Heart left ventricle (tissue), 16 donors: Measurements from ENCODE around the gene CTSA. TPM values are rescaled to one million over a fixed set of nuclear protein-coding genes. Genes with fewer than 3 reads are reported as not detected.

Source experiments
- ATAC-seq, 4 donors: fragments of 200-7000 bp; cut with Tn5 transposase; one replicate each; pipeline ENCODE4 v1.9.1; 2020 to 2022; ENCODE audit warnings: moderate library complexity in 4 of 4, mild to moderate bottlenecking in 3 of 4, moderate number of reproducible peaks in 1 of 4
- DNase-seq, 5 donors: peaks; one replicate each; pipeline ENCODE4 v3.0.0-alpha.2; 2020
- H3K27ac ChIP-seq, 12 donors: fragments of 200-600 bp; sonication (generic) in 4 of 12; one replicate each; pipeline versions ENCODE4 v1.5.0 to v1.8.0; 2016 to 2022; ENCODE audit warnings: mild to moderate bottlenecking in 2 of 12
- H3K27me3 ChIP-seq, 9 donors: fragments of 200-600 bp; sonication (generic) in 2 of 9; one replicate each; pipeline versions ENCODE4 v1.5.1 to v1.8.0; 2016 to 2022; ENCODE audit warnings: mild to moderate bottlenecking in 3 of 9
- H3K36me3 ChIP-seq, 9 donors: fragments of 200-600 bp; sonication (generic) in 2 of 9; one replicate each; pipeline versions ENCODE4 v1.5.0 to v1.8.0; 2018 to 2022; ENCODE audit warnings: mild to moderate bottlenecking in 2 of 9
- H3K4me1 ChIP-seq, 12 donors: fragments of 200-600 bp; sonication (generic) in 4 of 12; one replicate each; pipeline versions ENCODE4 v1.5.0 to v1.8.0; 2016 to 2022; ENCODE audit warnings: mild to moderate bottlenecking in 3 of 12
- H3K4me3 ChIP-seq, 12 donors: fragments of 200-600 bp; sonication (generic) in 4 of 12; one replicate each; pipeline versions ENCODE4 v1.5.0 to v1.8.0; 2017 to 2022; ENCODE audit warnings: mild to moderate bottlenecking in 9 of 12, moderate library complexity in 4 of 12
- H3K9me3 ChIP-seq, 12 donors: fragments of 200-600 bp; sonication (generic) in 4 of 12; one replicate each; pipeline versions ENCODE4 v1.5.0 to v1.8.0; 2016 to 2022; ENCODE audit warnings: mild to moderate bottlenecking in 1 of 12
- POLR2A ChIP-seq, 2 donors: fragments of 450-650 bp; IDR thresholded peaks; one replicate each; pipeline ENCODE4 v1.6.1; 2017; ENCODE audit warnings: antibody characterized with exemption in 2 of 2, mild to moderate bottlenecking in 2 of 2, moderate library complexity in 2 of 2
- WGBS, 4 donors: extraction: QIAGEN DNeasy Blood & Tissue Kit in 2 of 4; methylation state at CpG; one replicate each; pipeline versions ENCODE4 v1.1.5 to v1.1.7; 2013 to 2018; 5-methylcytosine and 5-hydroxymethylcytosine counted together
- intact Hi-C, 10 donors: fragments of 100-400 bp; cut with DNase I; formaldehyde crosslinking; loops; one replicate each; pipeline versions ENCODE4 v1.11.1 to v1.14.2; 2022
- polyA plus RNA-seq, 2 donors: library from polyadenylated mRNA; stranded (reverse); fragments of 200-250 nt; gene quantifications; one replicate each; pipeline ENCODE4 v1.2.3, GENCODE V29; 2013
- total RNA-seq, 9 donors: library from RNA; depleted of rRNA in 2 of 9; stranded (reverse); fragments of >200 nt in 2 of 9; fragmentation: NEBNext Ultra II Directional in 3 of 9; extraction: Animal tissue kit (Norgen Biotek cat#: 25700) in 3 of 9; gene quantifications; one replicate each; pipeline versions ENCODE4 v1.1.0 to v1.2.4, GENCODE V29; 2016 to 2023
- TF ChIP-seq, protein P1 (sequence below), 12 donors: fragments of 200-600 bp; sonication (generic) in 4 of 12; IDR thresholded peaks; one replicate each; pipeline versions ENCODE4 v1.5.0 to v1.8.0; 2018 to 2022; ENCODE audit warnings: antibody characterized with exemption in 12 of 12, mild to moderate bottlenecking in 5 of 12
- donor health status: ischemic (EF 13 %, LVEDD 7.1; RV severe dilation, severe dysfunction).
- donor health status: healthy with polysubstance abuse.
- donor health status: DM: no; HTN: yes; CAD: no.
- donor health status: DM: no; HTN: no; CAD: no.
- donor health status: ischemic (EF 25% LVEDD 6.9; RV normal size, moderate dysfunction).
- donor health status: ischemic (EF 25% LVEDD 5.7; RV mildly dilated, moderate dysfunction).
- donor health status: healthy.
- donor health status: DM: yes; HTN: yes; CAD: no.
- donor health status: ischemic (EF 35%, LVEDD 5.7; RV mildly dilated, moderate dysfunction).
- donor health status: nonischemic (EF 11% LVEDD 7.7; RV severe dilation, severe dysfunction).
- donor health status: DM: yes; HTN: yes; CAD: no.
- donor health status: PGD.
- donor health status: ischemic (EF 29% LVEDD 5.4; RV normal size, mild dysfunction).
- donor health status: nonischemic (EF 23%, LVEDD 6.1; RV moderate dilation, normal function).

The CTSA gene
- total and polyA plus RNA-seq, 11 donors = 62.5 to 214 (median 107) TPM

DNA sequence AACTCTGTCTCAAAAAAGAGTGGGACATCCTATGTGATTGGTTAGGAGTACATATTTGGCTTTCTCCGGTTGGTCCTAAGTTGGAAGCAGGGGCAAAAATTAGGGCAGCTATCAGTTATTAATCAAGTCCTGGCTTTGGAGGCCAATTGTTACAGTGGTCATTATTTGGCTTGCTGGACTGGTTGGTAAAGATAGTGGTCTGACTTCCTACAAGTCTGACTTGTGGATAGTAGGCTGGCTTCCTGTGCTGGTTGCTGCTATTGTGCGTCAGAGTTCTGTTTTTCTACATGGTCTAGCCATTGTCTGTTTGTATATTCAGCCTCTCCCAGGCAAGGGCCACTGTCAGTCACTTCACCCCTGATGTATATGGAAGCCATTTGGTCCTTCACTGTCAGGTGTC is 40.9 kb upstream of the CTSA start:
- intact Hi-C loops = no loop called here
- H3K27me3 ChIP-seq = no peaks in the 10 kb centered on the region
- H3K9me3 ChIP-seq = no peaks in the 10 kb centered on the region
- peaks cover 0 to 20% (median 7%) of the 10 kb centered on the region in 12 donors for H3K4me1 ChIP-seq
- DNase-seq (no peak), ATAC-seq (no peak)
- peaks cover 0 to 84% (median 67%) of the 10 kb centered on the region in 9 donors for H3K36me3 ChIP-seq
- no peak overlapping the region for H3K27ac ChIP-seq
- WGBS, 4 donors = 91 to 100% (median 97%) methylated on average over 2 of the region's 2 CpGs
- no peak for TF ChIP-seq POLR2A (IDR thresholded peaks at IDR 0.05)
- TF ChIP-seq, protein P1, sequence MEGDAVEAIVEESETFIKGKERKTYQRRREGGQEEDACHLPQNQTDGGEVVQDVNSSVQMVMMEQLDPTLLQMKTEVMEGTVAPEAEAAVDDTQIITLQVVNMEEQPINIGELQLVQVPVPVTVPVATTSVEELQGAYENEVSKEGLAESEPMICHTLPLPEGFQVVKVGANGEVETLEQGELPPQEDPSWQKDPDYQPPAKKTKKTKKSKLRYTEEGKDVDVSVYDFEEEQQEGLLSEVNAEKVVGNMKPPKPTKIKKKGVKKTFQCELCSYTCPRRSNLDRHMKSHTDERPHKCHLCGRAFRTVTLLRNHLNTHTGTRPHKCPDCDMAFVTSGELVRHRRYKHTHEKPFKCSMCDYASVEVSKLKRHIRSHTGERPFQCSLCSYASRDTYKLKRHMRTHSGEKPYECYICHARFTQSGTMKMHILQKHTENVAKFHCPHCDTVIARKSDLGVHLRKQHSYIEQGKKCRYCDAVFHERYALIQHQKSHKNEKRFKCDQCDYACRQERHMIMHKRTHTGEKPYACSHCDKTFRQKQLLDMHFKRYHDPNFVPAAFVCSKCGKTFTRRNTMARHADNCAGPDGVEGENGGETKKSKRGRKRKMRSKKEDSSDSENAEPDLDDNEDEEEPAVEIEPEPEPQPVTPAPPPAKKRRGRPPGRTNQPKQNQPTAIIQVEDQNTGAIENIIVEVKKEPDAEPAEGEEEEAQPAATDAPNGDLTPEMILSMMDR (IDR thresholded peaks at IDR 0.05) = no peak
- no peak overlapping the region for H3K4me3 ChIP-seq

- Histone ChIP-seq H3K27me3 (no peaks in the 10 kb centered on the region), H3K4me3 (no peak overlapping the region), H3K4me1 (peaks cover under 1 to 27% (median 13%) of the 10 kb centered on the region in 12 donors), H3K27ac (peak overlapping the region in 4 of 12 donors; percentile 3 to 30 (median 19)), H3K36me3 (peaks cover 0 to 77% (median 60%) of the 10 kb centered on the region in 9 donors), H3K9me3 (no peaks in the 10 kb centered on the region)
- intact Hi-C loops = no loop called here
- TF ChIP-seq, protein P1 (IDR thresholded peaks at IDR 0.05) = no peak
- no peak for TF ChIP-seq POLR2A (IDR thresholded peaks at IDR 0.05)
- DNase-seq (no peak), ATAC-seq (peak in 3 of 4 donors; percentile 58 to 77 (median 73))
- 45 to 100% (median 55%) methylated on average over 1 of the region's 1 CpG for WGBS, 4 donors
These were observed 40.2 kb upstream of the CTSA start for GRCh38 chr20:45850926-45851325.

DNA sequence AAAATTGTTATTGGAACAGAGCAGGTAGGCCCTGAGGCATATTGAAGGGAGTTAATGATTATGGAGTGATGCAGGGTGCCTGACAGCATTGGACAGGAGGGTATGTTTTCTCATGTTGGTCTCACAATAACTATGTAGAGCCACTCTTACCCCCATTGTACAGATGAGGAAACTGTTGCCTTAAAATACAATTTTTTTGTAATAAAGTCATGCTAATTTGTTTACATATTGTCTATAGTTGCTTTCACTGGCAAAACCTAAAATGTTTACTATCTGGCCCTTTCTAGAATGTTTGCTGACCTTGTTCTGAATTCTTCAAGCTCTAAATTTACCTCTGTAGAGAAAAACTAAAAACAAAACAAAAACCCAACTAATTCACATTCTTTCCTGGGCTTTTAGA is 39.6 kb upstream of the CTSA start:
- TF ChIP-seq, protein P1 (IDR thresholded peaks at IDR 0.05) = no peak
- no peak for TF ChIP-seq POLR2A (IDR thresholded peaks at IDR 0.05)
- Histone ChIP-seq H3K36me3 (peaks cover 0 to 72% (median 54%) of the 10 kb centered on the region in 9 donors), H3K4me3 (no peak overlapping the region), H3K27me3 (no peaks in the 10 kb centered on the region), H3K27ac (peak overlapping the region in 3 of 12 donors; percentile 13 to 30 (median 25)), H3K9me3 (no peaks in the 10 kb centered on the region), H3K4me1 (peaks cover 3 to 32% (median 19%) of the 10 kb centered on the region in 12 donors)
- DNase-seq (no peak), ATAC-seq (no peak)
- intact Hi-C loops = no loop called here

- TF ChIP-seq, protein P1 (IDR thresholded peaks at IDR 0.05) = no peak
- TF ChIP-seq POLR2A (IDR thresholded peaks at IDR 0.05) = no peak
- 95 to 99% (median 97%) methylated on average over 6 of the region's 6 CpGs for WGBS, 4 donors
- intact Hi-C loops = no loop called here
- Histone ChIP-seq H3K4me1 (peaks cover 3 to 35% (median 21%) of the 10 kb centered on the region in 12 donors), H3K4me3 (no peak overlapping the region), H3K9me3 (no peaks in the 10 kb centered on the region), H3K27me3 (no peaks in the 10 kb centered on the region), H3K27ac (no peak overlapping the region), H3K36me3 (peaks cover 0 to 63% (median 46%) of the 10 kb centered on the region in 9 donors)
- ATAC-seq = no peak
- DNase-seq = no peak
These were observed 38.8 kb upstream of the CTSA start for GRCh38 chr20:45852326-45852725.
